GM12878 (cell line): ENCODE data around the gene LMF2. TPM values are rescaled to one million over a fixed set of nuclear protein-coding genes. Genes with fewer than 3 reads are reported as not detected.
A peak's percentile ranks its signal among the peaks of the same experiment; 100 is the strongest.

Experiments
- BHLHE40 ChIP-seq, 2 experiments: fragments of 450-650 bp in 1 of 2; IDR thresholded peaks; 2 replicates each; pipeline ENCODE4 v1.6.1; 2011 to 2017; ENCODE audit warnings: low read depth in 2 of 2, borderline replicate concordance in 1 of 2, improper control_type of control experiment in 1 of 2, low read length in 1 of 2, mild to moderate bottlenecking in 1 of 2
- CHD2 ChIP-seq: IDR thresholded peaks from 2 replicates; pipeline ENCODE4 v1.6.1; 2011; ENCODE audit warnings: low read depth, low read length, improper control_type of control experiment, borderline replicate concordance
- EGR1 ChIP-seq, 2 experiments: IDR thresholded peaks; 1 replicate in 1 of 2; 2 replicates in 1 of 2; pipeline ENCODE4 v1.6.1; 2011 to 2012; ENCODE audit warnings: low read depth in 2 of 2, low read length in 2 of 2, borderline replicate concordance in 1 of 2, mild to moderate bottlenecking in 1 of 2, moderate library complexity in 1 of 2
- ELK1 ChIP-seq: IDR thresholded peaks from 2 replicates; pipeline ENCODE4 v1.6.1; 2012; ENCODE audit warnings: low read depth, low read length, improper control_type of control experiment
- GABPA ChIP-seq: IDR thresholded peaks from 2 replicates; pipeline ENCODE4 v1.6.1; 2014; ENCODE audit warnings: antibody characterized with exemption, low read depth, mild to moderate bottlenecking, inconsistent platforms
- IKZF1 ChIP-seq: fragments of 450-650 bp; conservative IDR thresholded peaks from 2 replicates; pipeline ENCODE4 v1.6.1; 2017; ENCODE audit warnings: antibody characterized with exemption, mild to moderate bottlenecking
- KDM1A ChIP-seq: fragments of 200-600 bp; sonication (generic); IDR thresholded peaks from 2 replicates; pipeline ENCODE4 v1.6.1; 2016; ENCODE audit warnings: borderline replicate concordance
- MEF2B ChIP-seq: fragments of 450-650 bp; IDR thresholded peaks from 2 replicates; pipeline ENCODE4 v1.6.1; 2018; ENCODE audit warnings: mild to moderate bottlenecking, moderate library complexity; ENCODE audit not compliant: partially characterized antibody, poor library complexity, severe bottlenecking
- NR2C2 ChIP-seq: IDR thresholded peaks from 2 replicates; pipeline ENCODE4 v1.6.1; 2011; ENCODE audit warnings: borderline replicate concordance, low read depth; ENCODE audit not compliant: control insufficient read depth, insufficient read length
- PAX5 ChIP-seq: IDR thresholded peaks from 2 replicates; pipeline ENCODE4 v1.6.1; 2011; ENCODE audit warnings: low read depth, low read length, borderline replicate concordance
- POLR2A ChIP-seq: IDR thresholded peaks from 2 replicates; pipeline ENCODE4 v1.6.1; 2011; ENCODE audit warnings: low read depth, mild to moderate bottlenecking, low read length
- POLR2AphosphoS5 ChIP-seq: IDR thresholded peaks from 2 replicates; pipeline ENCODE4 v1.6.1; 2011; ENCODE audit warnings: mild to moderate bottlenecking, low read length, inconsistent platforms
- SREBF1 ChIP-seq: IDR thresholded peaks from 2 replicates; pipeline ENCODE4 v1.6.1; 2012; ENCODE audit warnings: mild to moderate bottlenecking, low read length
- SREBF2 ChIP-seq: IDR thresholded peaks from 2 replicates; pipeline ENCODE4 v1.6.1; 2012; ENCODE audit warnings: mild to moderate bottlenecking, low read length
- SRF ChIP-seq, 2 experiments: IDR thresholded peaks; 2 replicates each; pipeline ENCODE4 v1.6.1; 2011; ENCODE audit warnings: low read depth in 2 of 2, low read length in 2 of 2, mild to moderate bottlenecking in 1 of 2, moderate library complexity in 1 of 2
- ZNF24 ChIP-seq: fragments of 450-650 bp; IDR thresholded peaks from 2 replicates; pipeline ENCODE4 v1.6.1; 2017; ENCODE audit warnings: antibody characterized with exemption, mild to moderate bottlenecking
- ZSCAN29 ChIP-seq: fragments of 450-650 bp; IDR thresholded peaks from 2 replicates; pipeline ENCODE4 v1.6.1; 2017; ENCODE audit warnings: mild to moderate bottlenecking, moderate library complexity
- polyA plus RNA-seq, 11 experiments: library from polyadenylated mRNA; depleted of rRNA in 4 of 11; unstranded in 6 of 11; stranded (reverse) in 5 of 11; fragments of >200 nt; fragmentation: Nextera tagmentation in 4 of 11; fragmentation: Illumina TruSeq in 1 of 11; extraction: Ambion mirVana in 4 of 11; extraction: Trizol in 1 of 11; gene quantifications; 1 replicate in 1 of 11; 2 replicates in 10 of 11; pipeline versions ENCODE4 v1.2.1 to v1.2.3, GENCODE V29; 2011 to 2016; ENCODE audit warnings: inconsistent platforms in 2 of 11, missing spikeins in 2 of 11, low read depth in 1 of 11
- total RNA-seq, 4 experiments: library from RNA; depleted of rRNA in 3 of 4; stranded (reverse); fragments of >200 nt in 3 of 4; fragmentation: Illumina TruSeq in 1 of 4; extraction: Trizol in 1 of 4; gene quantifications; 2 replicates each; pipeline versions ENCODE4 v1.2.1 to v1.2.3, GENCODE V29; 2013 to 2021
- TF ChIP-seq, protein P1 (sequence below), 3 experiments: IDR thresholded peaks in 2 of 3; conservative IDR thresholded peaks in 1 of 3; 2 replicates each; pipeline ENCODE4 v1.5.1; 2011; ENCODE audit warnings: low read depth in 3 of 3, low read length in 3 of 3, mild to moderate bottlenecking in 3 of 3, control low read depth in 2 of 3, moderate library complexity in 2 of 3, inconsistent platforms in 1 of 3, mixed read lengths in 1 of 3; ENCODE audit not compliant: control insufficient read depth in 2 of 3, insufficient read depth in 1 of 3; ENCODE audit errors: extremely low read depth in 1 of 3
- TF ChIP-seq, protein P2 (sequence below): fragments of 150-350 bp; IDR thresholded peaks from 2 replicates; pipeline ENCODE4 v1.6.1; 2016; ENCODE audit warnings: low read depth, low read length
- TF ChIP-seq, protein P3 (sequence below): fragments of 450-650 bp; formaldehyde crosslinking; IDR thresholded peaks from 2 replicates; pipeline ENCODE4 v1.4.0; 2020; ENCODE audit warnings: mild to moderate bottlenecking, moderate library complexity

Gene LMF2
- total and polyA plus RNA-seq, 10 of the 15 experiments (the other 5 are each of a cell fraction or from before 2014, with no cell fraction given) = 0.08 to 57.5 (median 21.2) TPM

DNA sequence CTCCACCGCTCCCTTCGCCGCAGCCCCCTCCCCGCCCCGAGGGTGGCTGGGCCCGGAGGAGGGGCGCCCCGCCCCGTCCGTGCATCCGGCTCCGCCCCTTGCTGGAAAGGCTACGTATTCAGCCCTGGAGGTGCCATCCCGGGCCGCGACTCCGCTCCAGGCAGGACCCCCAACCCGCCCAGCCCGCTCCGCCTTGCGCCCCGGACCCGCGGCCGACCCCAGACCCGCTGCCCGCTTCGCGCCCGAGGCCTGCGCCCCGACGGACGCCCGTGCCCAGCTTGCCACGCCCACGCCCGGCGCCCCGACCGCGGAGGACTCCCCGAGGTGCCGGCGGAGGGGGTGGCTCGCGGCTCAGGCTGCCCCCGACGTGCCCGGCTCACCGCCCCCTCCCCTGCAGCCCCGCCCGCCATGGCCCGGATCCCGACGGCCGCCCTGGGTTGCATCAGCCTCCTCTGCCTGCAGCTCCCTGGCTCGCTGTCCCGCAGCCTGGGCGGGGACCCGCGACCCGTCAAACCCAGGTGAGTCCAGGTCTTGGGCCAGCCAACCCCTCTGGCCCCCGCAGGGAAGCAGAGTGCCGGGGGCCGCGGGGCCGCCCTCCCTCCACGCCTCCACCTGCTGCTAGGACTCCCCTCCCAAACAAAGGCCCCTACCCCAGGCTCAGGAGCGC lies 25.9 kb downstream of the LMF2 start, which contains the start of gene ADM2 (continued):
- peak in 1 of 2 experiments; percentile 59; a peak in 1 of 3 replicates for TF ChIP-seq EGR1 (IDR thresholded peaks at IDR 0.05; ENCODE audit: borderline replicate concordance in 1 of 2, low read depth in 2 of 2, low read length in 2 of 2)
- TF ChIP-seq SRF (IDR thresholded peaks at IDR 0.05; ENCODE audit: low read depth in 2 of 2, low read length in 2 of 2) = no peak
- TF ChIP-seq, protein P1, sequence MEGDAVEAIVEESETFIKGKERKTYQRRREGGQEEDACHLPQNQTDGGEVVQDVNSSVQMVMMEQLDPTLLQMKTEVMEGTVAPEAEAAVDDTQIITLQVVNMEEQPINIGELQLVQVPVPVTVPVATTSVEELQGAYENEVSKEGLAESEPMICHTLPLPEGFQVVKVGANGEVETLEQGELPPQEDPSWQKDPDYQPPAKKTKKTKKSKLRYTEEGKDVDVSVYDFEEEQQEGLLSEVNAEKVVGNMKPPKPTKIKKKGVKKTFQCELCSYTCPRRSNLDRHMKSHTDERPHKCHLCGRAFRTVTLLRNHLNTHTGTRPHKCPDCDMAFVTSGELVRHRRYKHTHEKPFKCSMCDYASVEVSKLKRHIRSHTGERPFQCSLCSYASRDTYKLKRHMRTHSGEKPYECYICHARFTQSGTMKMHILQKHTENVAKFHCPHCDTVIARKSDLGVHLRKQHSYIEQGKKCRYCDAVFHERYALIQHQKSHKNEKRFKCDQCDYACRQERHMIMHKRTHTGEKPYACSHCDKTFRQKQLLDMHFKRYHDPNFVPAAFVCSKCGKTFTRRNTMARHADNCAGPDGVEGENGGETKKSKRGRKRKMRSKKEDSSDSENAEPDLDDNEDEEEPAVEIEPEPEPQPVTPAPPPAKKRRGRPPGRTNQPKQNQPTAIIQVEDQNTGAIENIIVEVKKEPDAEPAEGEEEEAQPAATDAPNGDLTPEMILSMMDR (IDR thresholded peaks at IDR 0.05 in 2 of 3, conservative IDR thresholded peaks at IDR 0.05 in 1 of 3; ENCODE audit: control insufficient read depth in 2 of 3, extremely low read depth in 1 of 3, insufficient read depth in 1 of 3, low read depth in 3 of 3, low read length in 3 of 3) = no peak
- TF ChIP-seq, protein P2, sequence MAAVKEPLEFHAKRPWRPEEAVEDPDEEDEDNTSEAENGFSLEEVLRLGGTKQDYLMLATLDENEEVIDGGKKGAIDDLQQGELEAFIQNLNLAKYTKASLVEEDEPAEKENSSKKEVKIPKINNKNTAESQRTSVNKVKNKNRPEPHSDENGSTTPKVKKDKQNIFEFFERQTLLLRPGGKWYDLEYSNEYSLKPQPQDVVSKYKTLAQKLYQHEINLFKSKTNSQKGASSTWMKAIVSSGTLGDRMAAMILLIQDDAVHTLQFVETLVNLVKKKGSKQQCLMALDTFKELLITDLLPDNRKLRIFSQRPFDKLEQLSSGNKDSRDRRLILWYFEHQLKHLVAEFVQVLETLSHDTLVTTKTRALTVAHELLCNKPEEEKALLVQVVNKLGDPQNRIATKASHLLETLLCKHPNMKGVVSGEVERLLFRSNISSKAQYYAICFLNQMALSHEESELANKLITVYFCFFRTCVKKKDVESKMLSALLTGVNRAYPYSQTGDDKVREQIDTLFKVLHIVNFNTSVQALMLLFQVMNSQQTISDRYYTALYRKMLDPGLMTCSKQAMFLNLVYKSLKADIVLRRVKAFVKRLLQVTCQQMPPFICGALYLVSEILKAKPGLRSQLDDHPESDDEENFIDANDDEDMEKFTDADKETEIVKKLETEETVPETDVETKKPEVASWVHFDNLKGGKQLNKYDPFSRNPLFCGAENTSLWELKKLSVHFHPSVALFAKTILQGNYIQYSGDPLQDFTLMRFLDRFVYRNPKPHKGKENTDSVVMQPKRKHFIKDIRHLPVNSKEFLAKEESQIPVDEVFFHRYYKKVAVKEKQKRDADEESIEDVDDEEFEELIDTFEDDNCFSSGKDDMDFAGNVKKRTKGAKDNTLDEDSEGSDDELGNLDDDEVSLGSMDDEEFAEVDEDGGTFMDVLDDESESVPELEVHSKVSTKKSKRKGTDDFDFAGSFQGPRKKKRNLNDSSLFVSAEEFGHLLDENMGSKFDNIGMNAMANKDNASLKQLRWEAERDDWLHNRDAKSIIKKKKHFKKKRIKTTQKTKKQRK = no peak
- TF ChIP-seq ZNF24 = no peak
- no peak for TF ChIP-seq PAX5
- TF ChIP-seq MEF2B = no peak
- TF ChIP-seq POLR2AphosphoS5 = no peak
- TF ChIP-seq ZSCAN29 = no peak
- no peak for TF ChIP-seq SREBF1
- TF ChIP-seq KDM1A = no peak
- TF ChIP-seq GABPA = no peak
- no peak for TF ChIP-seq ELK1
- no peak for TF ChIP-seq NR2C2
- TF ChIP-seq, protein P3, sequence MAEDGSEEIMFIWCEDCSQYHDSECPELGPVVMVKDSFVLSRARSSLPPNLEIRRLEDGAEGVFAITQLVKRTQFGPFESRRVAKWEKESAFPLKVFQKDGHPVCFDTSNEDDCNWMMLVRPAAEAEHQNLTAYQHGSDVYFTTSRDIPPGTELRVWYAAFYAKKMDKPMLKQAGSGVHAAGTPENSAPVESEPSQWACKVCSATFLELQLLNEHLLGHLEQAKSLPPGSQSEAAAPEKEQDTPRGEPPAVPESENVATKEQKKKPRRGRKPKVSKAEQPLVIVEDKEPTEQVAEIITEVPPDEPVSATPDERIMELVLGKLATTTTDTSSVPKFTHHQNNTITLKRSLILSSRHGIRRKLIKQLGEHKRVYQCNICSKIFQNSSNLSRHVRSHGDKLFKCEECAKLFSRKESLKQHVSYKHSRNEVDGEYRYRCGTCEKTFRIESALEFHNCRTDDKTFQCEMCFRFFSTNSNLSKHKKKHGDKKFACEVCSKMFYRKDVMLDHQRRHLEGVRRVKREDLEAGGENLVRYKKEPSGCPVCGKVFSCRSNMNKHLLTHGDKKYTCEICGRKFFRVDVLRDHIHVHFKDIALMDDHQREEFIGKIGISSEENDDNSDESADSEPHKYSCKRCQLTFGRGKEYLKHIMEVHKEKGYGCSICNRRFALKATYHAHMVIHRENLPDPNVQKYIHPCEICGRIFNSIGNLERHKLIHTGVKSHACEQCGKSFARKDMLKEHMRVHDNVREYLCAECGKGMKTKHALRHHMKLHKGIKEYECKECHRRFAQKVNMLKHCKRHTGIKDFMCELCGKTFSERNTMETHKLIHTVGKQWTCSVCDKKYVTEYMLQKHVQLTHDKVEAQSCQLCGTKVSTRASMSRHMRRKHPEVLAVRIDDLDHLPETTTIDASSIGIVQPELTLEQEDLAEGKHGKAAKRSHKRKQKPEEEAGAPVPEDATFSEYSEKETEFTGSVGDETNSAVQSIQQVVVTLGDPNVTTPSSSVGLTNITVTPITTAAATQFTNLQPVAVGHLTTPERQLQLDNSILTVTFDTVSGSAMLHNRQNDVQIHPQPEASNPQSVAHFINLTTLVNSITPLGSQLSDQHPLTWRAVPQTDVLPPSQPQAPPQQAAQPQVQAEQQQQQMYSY (CRISPR knock-in tag) = no peak
- no peak for TF ChIP-seq CHD2
- TF ChIP-seq IKZF1 = peak; percentile 57; the same call in 1 of the 2 replicates
- peak in 1 of 2 experiments; percentile 50; a peak in 1 of 4 replicates for TF ChIP-seq BHLHE40 (IDR thresholded peaks at IDR 0.05; ENCODE audit: borderline replicate concordance in 1 of 2, low read depth in 2 of 2, low read length in 1 of 2)
- peak; percentile 54; the same call in 1 of the 2 replicates for TF ChIP-seq POLR2A
- no peak for TF ChIP-seq SREBF2
